ENCODE data around the gene GRPEL1. TPM values are rescaled to one million over a fixed set of nuclear protein-coding genes. Genes with fewer than 3 reads are reported as not detected.
"Not testable (repeated sequence)": the region's sequence is repeated elsewhere in the genome, so short reads cannot be mapped to it uniquely, and the experiment has no call there.

GRPEL1 gene
- total RNA-seq, 2 experiments from 2014 or later: 55.6 to 58.6 TPM

- Histone ChIP-seq H3K4me3 (ENCODE audit: low read length) (no peak overlapping the region), H3K36me3 (ENCODE audit: insufficient read depth, low read length) (no peaks in the 10 kb centered on the region), H3K27ac (ENCODE audit: low read depth in 1 of 2, low read length in 2 of 2) (no peak overlapping the region), H3K27me3 (ENCODE audit: control insufficient read depth in 1 of 2, insufficient read depth in 2 of 2, low read length in 2 of 2) (peaks cover 26 to 30% of the 10 kb centered on the region in 2 experiments), H3K9me3 (ENCODE audit: control insufficient read depth in 1 of 2, insufficient read depth in 1 of 2, low read length in 2 of 2) (peaks cover 0 to 10% of the 10 kb centered on the region in 2 experiments), H3K4me1 (ENCODE audit: insufficient read depth, low read length) (no peaks in the 10 kb centered on the region)
- no peak overlapping the region for H3K4me3 Mint-ChIP-seq
- no peaks in the 10 kb centered on the region for H3K9me3 Mint-ChIP-seq
- intact Hi-C loops (cut with DNase I, micrococcal nuclease): no loop called here
- ATAC-seq (ENCODE audit: poor library complexity) (no peak), DNase-seq (no peak)
- ChIA-PET POLR2A (interaction anchor here (0.9 kb wide), 1 partner anchor 18 kb away, joined by 6 read pairs; no protein-coding TSS in a partner anchor), CTCF (interaction anchor here (1.0 kb wide), 1 partner anchor 13 kb away, joined by 5 read pairs; no protein-coding TSS in a partner anchor)
- no peak overlapping the region for H3K27ac Mint-ChIP-seq
- no peaks in the 10 kb centered on the region for H3K36me3 Mint-ChIP-seq (ENCODE audit: low read depth)
- H3K27me3 Mint-ChIP-seq: peaks cover 69% of the 10 kb centered on the region
- no peak for TF ChIP-seq CTCF (IDR thresholded peaks at IDR 0.05)
- H3K4me1 Mint-ChIP-seq (ENCODE audit: low read depth): no peaks in the 10 kb centered on the region
Measured at GRCh38 chr4:7083597-7084563, 16.0 kb upstream of the GRPEL1 start.

DNA sequence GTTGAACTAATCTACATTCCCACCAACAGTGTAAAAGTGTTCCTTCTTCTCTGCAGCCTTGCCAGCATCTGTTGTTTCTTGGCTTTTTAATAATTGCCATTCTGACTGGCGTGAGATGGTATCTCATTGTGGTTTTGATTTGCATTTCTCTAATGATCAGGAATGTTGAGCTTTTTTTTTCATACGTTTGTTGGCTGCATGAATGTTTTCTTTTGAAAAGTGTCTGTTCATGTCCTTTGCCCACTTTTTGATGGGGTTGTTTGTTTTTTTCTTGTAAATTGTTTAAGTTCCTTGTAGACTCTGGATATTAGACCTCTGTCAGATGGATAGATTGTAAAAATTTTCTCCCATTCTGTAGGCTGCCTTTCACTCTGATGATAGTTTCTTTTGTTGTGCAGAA lies 12.0 kb upstream of the GRPEL1 start:
- H3K4me1 Mint-ChIP-seq (ENCODE audit: low read depth); H3K4me3 Mint-ChIP-seq; H3K4me1 ChIP-seq (ENCODE audit: insufficient read depth, low read length); H3K9me3 Mint-ChIP-seq; H3K4me3 ChIP-seq (ENCODE audit: low read length); H3K36me3 Mint-ChIP-seq (ENCODE audit: low read depth); H3K27ac ChIP-seq (ENCODE audit: low read depth in 1 of 2, low read length in 2 of 2); ATAC-seq (ENCODE audit: poor library complexity); H3K36me3 ChIP-seq (ENCODE audit: insufficient read depth, low read length); H3K27ac Mint-ChIP-seq; DNase-seq; H3K9me3 ChIP-seq (ENCODE audit: control insufficient read depth in 1 of 2, insufficient read depth in 1 of 2, low read length in 2 of 2): not testable (repeated sequence)
- peaks cover 42% of the 10 kb centered on the region for H3K27me3 Mint-ChIP-seq
- H3K27me3 ChIP-seq (ENCODE audit: control insufficient read depth in 1 of 2, insufficient read depth in 2 of 2, low read length in 2 of 2): peaks cover 14 to 16% of the 10 kb centered on the region in 2 experiments
- ChIA-PET CTCF (interaction anchor here (1.5 kb wide), 1 partner anchor 22 kb away, joined by 3 read pairs; no protein-coding TSS in a partner anchor), POLR2A (interaction anchor here (0.9 to 1.2 kb wide), 2 partner anchors 12 to 170 kb away, joined by 3 read pairs; partner anchors contain the start of genes GRPEL1 and TBC1D14)
- intact Hi-C loops (cut with DNase I, micrococcal nuclease): loop anchor here in 1 of 2 experiments (10.0 kb wide), 1 partner anchor 505 kb away; the partner anchor contains the start of gene MAN2B2

- H3K4me3 ChIP-seq (ENCODE audit: low read length); H3K27ac ChIP-seq (ENCODE audit: low read depth in 1 of 2, low read length in 2 of 2); ATAC-seq (ENCODE audit: poor library complexity); H3K9me3 Mint-ChIP-seq; H3K9me3 ChIP-seq (ENCODE audit: control insufficient read depth in 1 of 2, insufficient read depth in 1 of 2, low read length in 2 of 2); DNase-seq; H3K36me3 ChIP-seq (ENCODE audit: insufficient read depth, low read length); H3K4me1 ChIP-seq (ENCODE audit: insufficient read depth, low read length); H3K4me1 Mint-ChIP-seq (ENCODE audit: low read depth); H3K36me3 Mint-ChIP-seq (ENCODE audit: low read depth); H3K27ac Mint-ChIP-seq; H3K4me3 Mint-ChIP-seq: not testable (repeated sequence)
- peaks cover 38% of the 10 kb centered on the region for H3K27me3 Mint-ChIP-seq
- H3K27me3 ChIP-seq (ENCODE audit: control insufficient read depth in 1 of 2, insufficient read depth in 2 of 2, low read length in 2 of 2): peaks cover 10 to 13% of the 10 kb centered on the region in 2 experiments
- ChIA-PET POLR2A (interaction anchor here (0.9 to 1.2 kb wide), 2 partner anchors 12 to 170 kb away, joined by 3 read pairs; partner anchors contain the start of genes GRPEL1 and TBC1D14), CTCF (interaction anchor here (0.7 kb wide), 1 partner anchor 409 kb away, joined by 3 read pairs; no protein-coding TSS in a partner anchor)
- intact Hi-C loops (cut with DNase I, micrococcal nuclease): loop anchor here in 1 of 2 experiments (10.0 kb wide), 1 partner anchor 505 kb away; the partner anchor contains the start of gene MAN2B2
Measured at GRCh38 chr4:7079483-7079882, 11.6 kb upstream of the GRPEL1 start.

DNA sequence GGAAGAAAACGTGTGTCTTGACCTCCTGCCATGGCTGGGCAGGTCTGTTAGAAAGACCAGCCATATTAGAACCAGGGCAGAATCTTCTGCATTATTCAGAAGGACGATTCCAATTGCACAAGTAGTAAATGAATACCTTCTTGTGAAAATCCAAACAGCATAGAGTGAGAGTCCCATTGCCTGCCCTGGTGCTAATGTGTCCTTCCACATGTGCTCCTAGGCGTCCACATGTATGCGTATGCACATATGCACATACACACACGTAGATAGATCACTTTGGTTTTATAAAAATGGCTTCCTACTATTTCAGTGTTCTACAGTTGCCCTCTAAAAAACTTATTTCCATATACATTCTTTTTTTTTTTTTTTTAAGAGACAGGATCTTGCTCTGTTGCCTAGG lies 10.2 kb upstream of the GRPEL1 start:
- no peak overlapping the region for H3K4me3 Mint-ChIP-seq
- Histone ChIP-seq H3K27me3 (ENCODE audit: control insufficient read depth in 1 of 2, insufficient read depth in 2 of 2, low read length in 2 of 2) (no peaks in the 10 kb centered on the region), H3K9me3 (ENCODE audit: control insufficient read depth in 1 of 2, insufficient read depth in 1 of 2, low read length in 2 of 2) (no peaks in the 10 kb centered on the region), H3K4me1 (ENCODE audit: insufficient read depth, low read length) (no peaks in the 10 kb centered on the region), H3K4me3 (ENCODE audit: low read length) (no peak overlapping the region), H3K36me3 (ENCODE audit: insufficient read depth, low read length) (no peaks in the 10 kb centered on the region), H3K27ac (ENCODE audit: low read depth in 1 of 2, low read length in 2 of 2) (no peak overlapping the region)
- no peak for DNase-seq
- POLR2A ChIA-PET: no interaction called here
- TF ChIP-seq CTCF (IDR thresholded peaks at IDR 0.05): no peak
- CTCF ChIA-PET: no interaction called here
- no peak for ATAC-seq (ENCODE audit: poor library complexity)
- H3K9me3 Mint-ChIP-seq: no peaks in the 10 kb centered on the region
- H3K36me3 Mint-ChIP-seq (ENCODE audit: low read depth): no peaks in the 10 kb centered on the region
- intact Hi-C loops (cut with DNase I, micrococcal nuclease): loop anchor here in 1 of 2 experiments (10.0 kb wide), 1 partner anchor 503 kb away; the partner anchor contains the start of gene MAN2B2
- H3K27me3 Mint-ChIP-seq: peaks cover 23% of the 10 kb centered on the region
- H3K4me1 Mint-ChIP-seq (ENCODE audit: low read depth): no peaks in the 10 kb centered on the region
- no peak overlapping the region for H3K27ac Mint-ChIP-seq

Data from CD4-positive, alpha-beta T cell (primary cell).